ENCODE data around the gene NKAPD1. TPM values are rescaled to one million over a fixed set of nuclear protein-coding genes. Genes with fewer than 3 reads are reported as not detected.

NKAPD1 gene
- total RNA-seq, 4 donors from 2014 or later: 14.4 to 31.7 (median 17.2) TPM

DNA sequence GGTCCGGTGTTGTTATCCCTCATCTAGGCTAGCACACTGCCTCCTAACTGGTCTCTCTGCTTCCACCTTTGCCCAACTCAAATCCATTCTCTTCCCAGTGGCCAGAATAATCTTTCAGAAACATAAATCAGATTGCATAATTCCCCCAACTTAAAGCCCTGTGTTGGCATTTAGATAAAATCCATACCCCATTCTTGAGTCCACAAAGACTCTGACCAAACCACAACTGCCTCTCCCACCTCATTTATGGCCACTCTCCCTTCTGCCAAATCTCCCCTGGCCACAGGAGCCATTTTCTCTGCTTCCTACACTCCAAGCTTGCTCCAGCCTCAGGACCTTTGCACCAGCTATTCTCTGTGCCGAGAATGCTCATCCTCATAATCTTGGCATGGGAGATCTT, 53.0 kb downstream of the NKAPD1 start:
- no peaks in the 10 kb centered on the region for H3K27me3 ChIP-seq
- no peak for DNase-seq (ENCODE audit: low spot score in 2 of 2)
- no peaks in the 10 kb centered on the region for H3K9me3 ChIP-seq
- no peaks in the 10 kb centered on the region for H3K36me3 ChIP-seq
- peaks cover 0 to 3% (median 0%) of the 10 kb centered on the region in 4 donors for H3K4me1 ChIP-seq
- H3K4me3 ChIP-seq: no peak overlapping the region
- no peak overlapping the region for H3K27ac ChIP-seq
- WGBS, 2 donors: 94 to 100% methylated on average over 2 of the region's 2 CpGs
- TF ChIP-seq EP300 (IDR thresholded peaks at IDR 0.05): no peak
- no peak for TF ChIP-seq CTCF (IDR thresholded peaks at IDR 0.05)
- no peak for TF ChIP-seq POLR2A (IDR thresholded peaks at IDR 0.05)

- no peaks in the 10 kb centered on the region for H3K9me3 ChIP-seq
- WGBS, 2 donors: 54 to 63% methylated on average over 3 of the region's 3 CpGs
- peaks cover 0 to 3% (median 0%) of the 10 kb centered on the region in 4 donors for H3K4me1 ChIP-seq
- TF ChIP-seq CTCF (IDR thresholded peaks at IDR 0.05): no peak
- no peak for TF ChIP-seq EP300 (IDR thresholded peaks at IDR 0.05)
- no peak for TF ChIP-seq POLR2A (IDR thresholded peaks at IDR 0.05)
- H3K27me3 ChIP-seq: no peaks in the 10 kb centered on the region
- no peak overlapping the region for H3K4me3 ChIP-seq
- peak; percentile 33 to 44 for DNase-seq (ENCODE audit: low spot score in 2 of 2)
- H3K36me3 ChIP-seq: no peaks in the 10 kb centered on the region
- peak overlapping the region in 1 of 4 donors; percentile 23 for H3K27ac ChIP-seq
These were observed 54.5 kb downstream of the NKAPD1 start for GRCh38 chr11:112128483-112129121.

GRCh38 chr11:112129656-112130055, 55.6 kb downstream of the NKAPD1 start:
- no peak overlapping the region for H3K27ac ChIP-seq
- TF ChIP-seq EP300 (IDR thresholded peaks at IDR 0.05) (peak in 1 of 2 donors; percentile 59), CTCF (IDR thresholded peaks at IDR 0.05) (no peak)
- H3K9me3 ChIP-seq: no peaks in the 10 kb centered on the region
- no peak overlapping the region for H3K4me3 ChIP-seq
- 71 to 78% methylated on average over 5 of the region's 5 CpGs for WGBS, 2 donors
- peak in 1 of 2 donors; percentile 10 for DNase-seq (ENCODE audit: low spot score in 2 of 2)
- no peaks in the 10 kb centered on the region for H3K36me3 ChIP-seq
- H3K4me1 ChIP-seq: peaks cover 0 to 3% (median 0%) of the 10 kb centered on the region in 4 donors
- no peaks in the 10 kb centered on the region for H3K27me3 ChIP-seq

DNA sequence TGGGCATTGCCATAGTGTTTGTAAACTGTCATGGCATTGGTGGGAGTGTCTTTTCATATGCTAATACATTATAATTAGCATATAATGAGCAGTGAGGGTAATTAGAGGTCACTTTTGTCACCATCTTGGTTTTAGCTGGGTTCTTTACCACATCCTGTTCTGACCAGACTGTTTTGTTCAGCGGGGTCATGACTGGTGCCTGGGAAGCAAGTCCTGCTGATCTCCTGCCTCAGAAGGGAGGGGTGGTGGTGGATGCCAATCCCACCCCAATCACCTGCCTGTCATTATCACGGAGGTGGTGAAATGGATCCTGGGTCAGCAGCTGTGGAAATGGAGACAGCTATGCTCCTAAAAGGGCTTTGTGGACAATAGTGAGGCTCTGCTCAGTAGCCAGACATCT, 58.6 kb downstream of the NKAPD1 start:
- Histone ChIP-seq H3K27ac (no peak overlapping the region), H3K4me3 (no peak overlapping the region)
- 53 to 69% methylated on average over 2 of the region's 2 CpGs for WGBS, 2 donors

More for the DNA sequence above, 58.6 kb downstream of the NKAPD1 start:
- DNase-seq (ENCODE audit: low spot score in 2 of 2): no peak
- Histone ChIP-seq H3K27me3 (no peaks in the 10 kb centered on the region), H3K9me3 (no peaks in the 10 kb centered on the region), H3K36me3 (no peaks in the 10 kb centered on the region), H3K4me1 (peaks cover 0 to 3% (median 0%) of the 10 kb centered on the region in 4 donors)
- TF ChIP-seq CTCF (IDR thresholded peaks at IDR 0.05) (no peak), EP300 (IDR thresholded peaks at IDR 0.05) (no peak), POLR2A (IDR thresholded peaks at IDR 0.05) (no peak)
